HEK293T (cell line): ENCODE results near the gene CACNA1F.

Experiments used
- CTBP1 ChIP-seq: fragments of 450-650 bp; IDR thresholded peaks from 2 replicates; pipeline ENCODE4 v1.6.1; 2016; ENCODE audit warnings: borderline replicate concordance
- HDGF ChIP-seq: fragments of 450-650 bp; IDR thresholded peaks from 2 replicates; pipeline ENCODE4 v1.6.1; 2017; ENCODE audit warnings: antibody characterized with exemption, borderline replicate concordance
- L3MBTL2 ChIP-seq: fragments of 450-650 bp; conservative IDR thresholded peaks from 2 replicates; pipeline ENCODE4 v1.6.1; 2016; ENCODE audit warnings: mild to moderate bottlenecking

- no peak for TF ChIP-seq CTBP1
- no peak for TF ChIP-seq HDGF
- no peak for TF ChIP-seq L3MBTL2
Observed at GRCh38 chrX:49277535-49277830, 44.3 kb upstream of the CACNA1F start.
